Lung (tissue), 12 donors: Measurements from ENCODE around the gene FRMD5. TPM values are rescaled to one million over a fixed set of nuclear protein-coding genes. Genes with fewer than 3 reads are reported as not detected.
"Not testable (repeated sequence)": the region's sequence is repeated elsewhere in the genome, so short reads cannot be mapped to it uniquely, and the experiment has no call there.

ENCODE experiments used
- ATAC-seq: fragments of 200-7000 bp; cut with Tn5 transposase; one replicate; pipeline ENCODE4 v1.9.1; 2020; ENCODE audit warnings: moderate number of reproducible peaks; ENCODE audit not compliant: insufficient read depth, low FRiP score
- DNase-seq, 3 donors: peaks; one replicate each; pipeline ENCODE4 v3.0.0-alpha.2; 2013 to 2017
- H3K27ac ChIP-seq, 2 donors: one replicate each; pipeline ENCODE4 v1.5.1; 2013; ENCODE audit warnings: mild to moderate bottlenecking in 2 of 2, moderate library complexity in 2 of 2, control low read depth in 1 of 2, inconsistent platforms in 1 of 2, low read depth in 1 of 2, low read length in 1 of 2
- H3K27me3 ChIP-seq, 3 donors: one replicate each; pipeline ENCODE4 v1.5.1; 2013; ENCODE audit warnings: low read length in 2 of 3; ENCODE audit not compliant: control insufficient read depth in 3 of 3, insufficient read depth in 3 of 3
- H3K36me3 ChIP-seq, 4 donors: one replicate each; pipeline ENCODE4 v1.5.1; 2013; ENCODE audit warnings: low read length in 4 of 4, mild to moderate bottlenecking in 1 of 4, moderate library complexity in 1 of 4; ENCODE audit not compliant: control insufficient read depth in 4 of 4, insufficient read depth in 4 of 4
- H3K4me1 ChIP-seq, 5 donors: one replicate each; pipeline ENCODE4 v1.5.1; 2013; ENCODE audit warnings: low read length in 5 of 5, mild to moderate bottlenecking in 2 of 5, moderate library complexity in 1 of 5; ENCODE audit not compliant: control insufficient read depth in 5 of 5, insufficient read depth in 5 of 5
- H3K4me3 ChIP-seq: one replicate; pipeline ENCODE4 v1.5.1; 2013; ENCODE audit warnings: mild to moderate bottlenecking, control low read depth, moderate library complexity
- H3K9ac ChIP-seq, 2 donors: one replicate each; pipeline ENCODE4 v1.5.1; 2013; ENCODE audit warnings: low read length in 2 of 2, control low read depth in 1 of 2; ENCODE audit not compliant: insufficient read depth in 1 of 2
- H3K9me3 ChIP-seq, 4 donors: one replicate each; pipeline ENCODE4 v1.5.1; 2013; ENCODE audit warnings: low read length in 3 of 4, mild to moderate bottlenecking in 1 of 4, moderate library complexity in 1 of 4; ENCODE audit not compliant: control insufficient read depth in 4 of 4, insufficient read depth in 3 of 4
- WGBS, 2 donors: extraction: QIAGEN DNeasy Blood & Tissue Kit; methylation state at CpG; one replicate each; pipeline ENCODE4 v1.1.7; 2013; 5-methylcytosine and 5-hydroxymethylcytosine counted together
- polyA plus RNA-seq, 2 donors: library from polyadenylated mRNA; stranded (reverse); fragments of 200-250 nt; gene quantifications; one replicate each; pipeline ENCODE4 v1.2.1, GENCODE V29; 2013
- total RNA-seq, 2 donors: library from RNA; depleted of rRNA in 1 of 2; stranded (reverse); fragments of >200 nt in 1 of 2; gene quantifications; one replicate each; pipeline ENCODE4 v1.2.1, GENCODE V29; 2014 to 2021
- TF ChIP-seq, protein P1 (sequence below): IDR thresholded peaks from 2 replicates; pipeline ENCODE4 v1.5.1; 2012; ENCODE audit warnings: mild to moderate bottlenecking; ENCODE audit errors: control extremely low read depth, extremely low read depth
- donor health status: control.
- donor health status: control.
- donor health status: Bipolar disorder and iron deficiency.
- donor health status: healthy.
- donor health status: DM: yes; HTN: yes; CAD: no.

FRMD5 gene
- total and polyA plus RNA-seq, 4 donors: 0.10 to 1.1 (median 0.67) TPM

DNA sequence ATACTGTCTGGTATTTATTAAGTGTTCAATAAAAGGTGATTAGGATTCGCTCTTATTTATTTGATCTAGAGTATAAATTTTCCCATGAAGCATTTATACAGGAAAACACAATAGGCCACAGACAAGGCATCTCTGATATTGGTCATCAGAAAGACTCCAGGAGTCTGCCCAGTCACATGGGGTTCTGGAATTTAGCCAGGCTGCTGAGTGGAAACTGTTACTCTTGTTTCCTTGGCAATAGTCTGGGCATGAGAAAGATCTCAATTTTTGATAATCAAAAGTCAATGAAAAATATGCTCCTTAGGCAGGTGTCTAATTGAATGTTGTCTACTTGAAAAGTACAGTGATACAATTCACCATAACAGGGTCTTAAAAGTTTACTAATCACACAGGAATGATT, 161.2 kb downstream of the FRMD5 start:
- H3K4me3 ChIP-seq: no peak overlapping the region
- no peaks in the 10 kb centered on the region for H3K36me3 ChIP-seq
- DNase-seq (peak in 1 of 3 donors; percentile 10), ATAC-seq (no peak)
- TF ChIP-seq, protein P1, sequence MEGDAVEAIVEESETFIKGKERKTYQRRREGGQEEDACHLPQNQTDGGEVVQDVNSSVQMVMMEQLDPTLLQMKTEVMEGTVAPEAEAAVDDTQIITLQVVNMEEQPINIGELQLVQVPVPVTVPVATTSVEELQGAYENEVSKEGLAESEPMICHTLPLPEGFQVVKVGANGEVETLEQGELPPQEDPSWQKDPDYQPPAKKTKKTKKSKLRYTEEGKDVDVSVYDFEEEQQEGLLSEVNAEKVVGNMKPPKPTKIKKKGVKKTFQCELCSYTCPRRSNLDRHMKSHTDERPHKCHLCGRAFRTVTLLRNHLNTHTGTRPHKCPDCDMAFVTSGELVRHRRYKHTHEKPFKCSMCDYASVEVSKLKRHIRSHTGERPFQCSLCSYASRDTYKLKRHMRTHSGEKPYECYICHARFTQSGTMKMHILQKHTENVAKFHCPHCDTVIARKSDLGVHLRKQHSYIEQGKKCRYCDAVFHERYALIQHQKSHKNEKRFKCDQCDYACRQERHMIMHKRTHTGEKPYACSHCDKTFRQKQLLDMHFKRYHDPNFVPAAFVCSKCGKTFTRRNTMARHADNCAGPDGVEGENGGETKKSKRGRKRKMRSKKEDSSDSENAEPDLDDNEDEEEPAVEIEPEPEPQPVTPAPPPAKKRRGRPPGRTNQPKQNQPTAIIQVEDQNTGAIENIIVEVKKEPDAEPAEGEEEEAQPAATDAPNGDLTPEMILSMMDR: no peak
- 83 to 95% methylated on average over 1 of the region's 1 CpG for WGBS, 2 donors
- H3K4me1 ChIP-seq: peaks cover 0 to 13% (median 0%) of the 10 kb centered on the region in 5 donors
- H3K27me3 ChIP-seq: no peaks in the 10 kb centered on the region
- H3K27ac ChIP-seq: no peak overlapping the region
- H3K9ac ChIP-seq: no peak overlapping the region
- no peaks in the 10 kb centered on the region for H3K9me3 ChIP-seq

DNA sequence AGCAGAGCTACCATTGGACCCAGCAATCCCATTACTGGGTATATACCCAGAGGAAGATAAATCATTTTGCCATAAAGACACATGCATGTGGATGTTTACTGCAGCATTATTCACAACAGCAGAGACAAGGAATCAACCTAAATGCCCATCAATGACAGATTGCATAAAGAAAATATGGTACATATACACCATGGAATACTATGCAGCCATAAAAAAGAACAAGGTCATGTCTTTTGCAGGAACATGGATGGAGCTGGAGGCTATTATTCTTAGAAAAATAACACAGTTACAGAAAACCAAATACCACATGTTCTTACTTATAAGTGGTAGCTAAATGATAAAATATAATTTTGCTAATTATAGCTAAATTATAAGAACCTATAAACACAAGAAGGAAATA, 162.3 kb downstream of the FRMD5 start:
- ATAC-seq: not testable (repeated sequence)

DNA sequence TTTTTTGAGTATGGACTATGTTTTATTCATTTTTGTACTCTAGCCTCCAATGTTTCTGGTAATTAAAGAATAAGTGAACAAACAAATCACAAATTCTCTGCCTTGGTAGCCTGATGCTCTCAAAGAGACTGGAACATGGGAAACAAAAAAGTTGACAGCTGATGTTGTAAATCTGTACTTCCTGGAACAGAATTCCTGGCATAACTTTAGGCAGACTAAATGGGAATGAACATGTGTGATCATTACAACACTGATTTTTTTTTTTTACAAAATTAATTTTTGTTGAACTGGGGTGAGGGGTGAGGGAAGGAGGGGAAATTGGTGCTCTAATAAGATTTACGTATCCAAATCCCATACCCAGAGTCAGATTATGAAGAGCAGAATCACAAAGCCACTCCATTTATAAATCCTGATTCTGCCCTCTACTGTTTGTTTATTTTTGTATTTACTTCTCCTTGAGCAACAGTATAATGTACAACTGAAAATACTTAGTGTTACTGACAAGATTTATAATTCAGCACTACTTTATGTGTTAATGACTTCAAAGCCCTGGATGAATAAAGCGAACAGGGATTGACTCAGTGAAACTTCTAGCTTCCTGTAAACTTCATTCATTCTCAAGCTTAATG, 165.0 kb downstream of the FRMD5 start:
- ATAC-seq (no peak), DNase-seq (peak in 2 of 3 donors; percentile 24 to 36)
- no peaks in the 10 kb centered on the region for H3K9me3 ChIP-seq
- H3K4me1 ChIP-seq: peaks cover 0 to 8% (median 0%) of the 10 kb centered on the region in 5 donors
- H3K9ac ChIP-seq: no peak overlapping the region
- H3K27me3 ChIP-seq: no peaks in the 10 kb centered on the region
- H3K4me3 ChIP-seq: no peak overlapping the region
- TF ChIP-seq, protein P1: no peak
- 61 to 73% methylated on average over 2 of the region's 2 CpGs for WGBS, 2 donors
- no peak overlapping the region for H3K27ac ChIP-seq
- no peaks in the 10 kb centered on the region for H3K36me3 ChIP-seq

More for the DNA sequence above, 162.3 kb downstream of the FRMD5 start:
- H3K4me3 ChIP-seq, H3K9ac ChIP-seq, H3K36me3 ChIP-seq, H3K9me3 ChIP-seq, H3K27me3 ChIP-seq, DNase-seq, H3K27ac ChIP-seq: not testable (repeated sequence)
- peaks cover 0 to 13% (median 0%) of the 10 kb centered on the region in 5 donors for H3K4me1 ChIP-seq

DNA sequence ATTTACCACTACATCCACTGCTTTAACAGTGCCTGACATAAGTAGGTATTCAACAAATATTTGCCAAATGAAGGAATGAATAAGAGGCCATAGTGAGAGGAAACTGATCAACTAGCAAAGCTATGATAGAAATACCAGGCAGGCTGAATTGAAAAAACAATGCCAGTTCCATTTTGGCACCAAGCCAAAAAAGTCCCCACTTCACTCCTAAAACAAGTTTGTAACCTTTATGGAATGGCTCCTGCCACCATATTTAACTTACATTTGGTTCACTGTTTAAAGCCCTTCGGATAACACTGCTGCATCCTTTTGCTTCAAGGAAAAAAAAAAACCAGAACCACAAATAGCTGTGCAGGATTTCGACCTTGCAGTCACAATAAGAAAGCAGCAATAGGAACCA, 166.1 kb downstream of the FRMD5 start:
- DNase-seq: peak; percentile 20 to 35 (median 26)
- H3K4me3 ChIP-seq: no peak overlapping the region
- no peak overlapping the region for H3K9ac ChIP-seq
- WGBS, 2 donors: 66 to 81% methylated on average over 2 of the region's 2 CpGs
- H3K9me3 ChIP-seq: no peaks in the 10 kb centered on the region
- TF ChIP-seq, protein P1: no peak
- ATAC-seq: no peak
- no peaks in the 10 kb centered on the region for H3K36me3 ChIP-seq
- no peaks in the 10 kb centered on the region for H3K27me3 ChIP-seq
- H3K4me1 ChIP-seq: no peaks in the 10 kb centered on the region
- H3K27ac ChIP-seq: no peak overlapping the region
